B cell (primary cell): ENCODE results near the gene KRT75. TPM values are rescaled to one million over a fixed set of nuclear protein-coding genes. Genes with fewer than 3 reads are reported as not detected.

Experiments used
- ATAC-seq: fragments of 200-7000 bp; cut with Tn5 transposase; one replicate; pipeline ENCODE4 v1.10.0; 2021; ENCODE audit warnings: low read depth, mild to moderate bottlenecking, moderate number of reproducible peaks, moderate library complexity
- CTCF ChIA-PET: fragments of 350-600 bp; sonication (Branson Sonifier 250); formaldehyde crosslinking; loops from one replicate; lab custom pipeline; 2021; ENCODE audit warnings: antibody characterized with exemption, inconsistent platforms; lab: Charles Lee
- POLR2A ChIA-PET: fragments of 350-600 bp; sonication (Branson Sonifier 250); formaldehyde crosslinking; loops from one replicate; lab custom pipeline; 2021; ENCODE audit warnings: antibody characterized with exemption; lab: Charles Lee
- DNase-seq: peaks from one replicate; pipeline ENCODE4 v3.0.0; 2013
- H2AFZ ChIP-seq: 2 replicates; pipeline ENCODE4 v1.6.1; 2012; ENCODE audit warnings: mild to moderate bottlenecking, low read depth, low read length; ENCODE audit not compliant: insufficient read depth, poor library complexity, severe bottlenecking
- H3K27ac ChIP-seq, 2 donors: 1 replicate in 1 of 2; 2 replicates in 1 of 2; pipeline ENCODE4 v1.5.1; 2012 to 2013; ENCODE audit warnings: low read length in 2 of 2, mild to moderate bottlenecking in 2 of 2, moderate library complexity in 1 of 2
- H3K27me3 ChIP-seq, 4 experiments: fragments of 200-600 bp in 1 of 4; sonication (generic) in 1 of 4; replicated peaks in 1 of 4; 1 replicate in 2 of 4; 2 replicates in 2 of 4; pipeline versions ENCODE4 v1.6.1 to v1.7.0; 2013 to 2016; ENCODE audit warnings: low read length in 3 of 4, mild to moderate bottlenecking in 2 of 4, mixed read lengths in 1 of 4, moderate library complexity in 1 of 4; ENCODE audit not compliant: insufficient read depth in 4 of 4, control insufficient read depth in 3 of 4; ENCODE audit errors: control extremely low read depth in 1 of 4
- H3K36me3 ChIP-seq, 2 experiments: replicated peaks in 1 of 2; 1 replicate in 1 of 2; 2 replicates in 1 of 2; pipeline versions ENCODE4 v1.6.1 to v1.7.1; 2013; ENCODE audit warnings: low read length in 1 of 2; ENCODE audit not compliant: insufficient read depth in 2 of 2, control insufficient read depth in 1 of 2; ENCODE audit errors: control extremely low read depth in 1 of 2, extremely low read depth in 1 of 2
- H3K4me1 ChIP-seq, 2 donors: fragments of 200-600 bp in 1 of 2; sonication (generic) in 1 of 2; 1 replicate in 1 of 2; 2 replicates in 1 of 2; pipeline versions ENCODE4 v1.5.1 to v1.6.1; 2013 to 2017; ENCODE audit warnings: low read length in 2 of 2; ENCODE audit not compliant: control insufficient read depth in 2 of 2, insufficient read depth in 2 of 2
- H3K4me2 ChIP-seq: replicated peaks from 2 replicates; pipeline ENCODE3; 2012; ENCODE audit warnings: mild to moderate bottlenecking, low read depth, low read length; ENCODE audit not compliant: poor library complexity, severe bottlenecking
- H3K4me3 ChIP-seq, 5 experiments: fragments of 200-600 bp in 1 of 5; sonication (generic) in 1 of 5; 1 replicate in 3 of 5; 2 replicates in 2 of 5; pipeline versions ENCODE4 v1.5.1 to v1.7.0; 2011 to 2016; ENCODE audit warnings: low read length in 4 of 5, mild to moderate bottlenecking in 4 of 5, low read depth in 2 of 5, control low read depth in 1 of 5, moderate library complexity in 1 of 5; ENCODE audit not compliant: insufficient read depth in 1 of 5; ENCODE audit errors: control extremely low read depth in 1 of 5, extremely low read depth in 1 of 5
- H3K79me2 ChIP-seq: fragments of 200-600 bp; sonication (generic); one replicate; pipeline ENCODE4 v1.6.0; 2016; ENCODE audit warnings: low read length; ENCODE audit not compliant: control insufficient read depth, insufficient read depth
- H3K9ac ChIP-seq: fragments of 200-600 bp; sonication (generic); 2 replicates; pipeline ENCODE4 v1.6.1; 2017; ENCODE audit warnings: mild to moderate bottlenecking, low read length, moderate library complexity
- H3K9me3 ChIP-seq, 3 donors: one replicate each; pipeline versions ENCODE4 v1.6.1 to v1.7.1; 2013; ENCODE audit warnings: low read length in 2 of 3; ENCODE audit not compliant: control insufficient read depth in 2 of 3, insufficient read depth in 1 of 3; ENCODE audit errors: control extremely low read depth in 1 of 3
- H4K20me1 ChIP-seq: 2 replicates; pipeline ENCODE4 v1.6.0; 2012; ENCODE audit warnings: mild to moderate bottlenecking, low read length; ENCODE audit not compliant: insufficient read depth, control insufficient read depth, poor library complexity, severe bottlenecking
- H3K27ac Mint-ChIP-seq: one replicate; pipeline ENCODE4 v1.8.0; 2021; ENCODE audit warnings: mixed read lengths
- H3K27me3 Mint-ChIP-seq: one replicate; pipeline ENCODE4 v1.8.0; 2021; ENCODE audit warnings: mixed read lengths
- H3K4me1 Mint-ChIP-seq: one replicate; pipeline ENCODE4 v1.8.0; 2021; ENCODE audit warnings: mixed read lengths
- H3K4me3 Mint-ChIP-seq: one replicate; pipeline ENCODE4 v1.8.0; 2021; ENCODE audit warnings: mixed read lengths
- H3K9me3 Mint-ChIP-seq: one replicate; pipeline ENCODE4 v1.8.0; 2022; ENCODE audit warnings: mixed read lengths; ENCODE audit not compliant: insufficient read depth
- EZH2 ChIP-seq: IDR thresholded peaks from 2 replicates; pipeline ENCODE4 v1.6.1; 2012; ENCODE audit warnings: borderline replicate concordance, low read depth, mild to moderate bottlenecking, moderate library complexity, low read length; ENCODE audit not compliant: insufficient read depth, poor library complexity, severe bottlenecking
- WGBS: methylation state at CpG from one replicate; pipeline ENCODE4 v1.1.5; 2013; ENCODE audit warnings: missing lambda C conversion rate; ENCODE audit not compliant: insufficient coverage; 5-methylcytosine and 5-hydroxymethylcytosine counted together
- intact Hi-C: fragments of 100-400 bp; cut with micrococcal nuclease; formaldehyde crosslinking; loops from one replicate; pipeline ENCODE4 v1.10.0; 2022
- polyA plus RNA-seq: library from polyadenylated mRNA; depleted of rRNA; stranded (reverse); fragments of >200 nt; gene quantifications from 2 replicates; pipeline ENCODE4 v1.2.3, GENCODE V29; 2012
- total RNA-seq, 2 donors: library from RNA; stranded (reverse); fragments of 120-200 nt in 1 of 2; gene quantifications; 1 replicate in 1 of 2; 2 replicates in 1 of 2; pipeline versions ENCODE4 v1.2.3 to v1.2.4, GENCODE V29; 2013 to 2022
- TF ChIP-seq, protein P1 (sequence below): fragments of 200-600 bp; IDR thresholded peaks from one replicate; pipeline ENCODE4 v1.8.0; 2022; ENCODE audit warnings: antibody characterized with exemption, mild to moderate bottlenecking

KRT75 gene
- total and polyA plus RNA-seq, 2 donors (not counting 1 experiment from before 2014, with no cell fraction given) = not detected

- Mint-ChIP-seq H3K9me3 (no peaks in the 10 kb centered on the region), H3K4me1 (no peaks in the 10 kb centered on the region), H3K27ac (no peak overlapping the region), H3K4me3 (no peak overlapping the region), H3K27me3 (peaks cover 55% of the 10 kb centered on the region)
- Histone ChIP-seq H3K4me1 (no peaks in the 10 kb centered on the region), H4K20me1 (no peaks in the 10 kb centered on the region), H3K9ac (no peak overlapping the region), H3K27ac (no peak overlapping the region), H3K4me3 (no peak overlapping the region), H3K9me3 (no peaks in the 10 kb centered on the region), H3K4me2 (no peak overlapping the region), H3K36me3 (no peaks in the 10 kb centered on the region), H2AFZ (no peak overlapping the region), H3K27me3 (no peaks in the 10 kb centered on the region), H3K79me2 (no peaks in the 10 kb centered on the region)
- ATAC-seq (no peak), DNase-seq (no peak)
- no peak for TF ChIP-seq EZH2
- TF ChIP-seq, protein P1, sequence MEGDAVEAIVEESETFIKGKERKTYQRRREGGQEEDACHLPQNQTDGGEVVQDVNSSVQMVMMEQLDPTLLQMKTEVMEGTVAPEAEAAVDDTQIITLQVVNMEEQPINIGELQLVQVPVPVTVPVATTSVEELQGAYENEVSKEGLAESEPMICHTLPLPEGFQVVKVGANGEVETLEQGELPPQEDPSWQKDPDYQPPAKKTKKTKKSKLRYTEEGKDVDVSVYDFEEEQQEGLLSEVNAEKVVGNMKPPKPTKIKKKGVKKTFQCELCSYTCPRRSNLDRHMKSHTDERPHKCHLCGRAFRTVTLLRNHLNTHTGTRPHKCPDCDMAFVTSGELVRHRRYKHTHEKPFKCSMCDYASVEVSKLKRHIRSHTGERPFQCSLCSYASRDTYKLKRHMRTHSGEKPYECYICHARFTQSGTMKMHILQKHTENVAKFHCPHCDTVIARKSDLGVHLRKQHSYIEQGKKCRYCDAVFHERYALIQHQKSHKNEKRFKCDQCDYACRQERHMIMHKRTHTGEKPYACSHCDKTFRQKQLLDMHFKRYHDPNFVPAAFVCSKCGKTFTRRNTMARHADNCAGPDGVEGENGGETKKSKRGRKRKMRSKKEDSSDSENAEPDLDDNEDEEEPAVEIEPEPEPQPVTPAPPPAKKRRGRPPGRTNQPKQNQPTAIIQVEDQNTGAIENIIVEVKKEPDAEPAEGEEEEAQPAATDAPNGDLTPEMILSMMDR = no peak
- ChIA-PET CTCF (no interaction called here), POLR2A (no interaction called here)
- intact Hi-C loops = no loop called here
- 87% methylated on average over 2 of the region's 2 CpGs for WGBS
Observed at GRCh38 chr12:52417740-52418139, 16.4 kb downstream of the KRT75 start.

DNA sequence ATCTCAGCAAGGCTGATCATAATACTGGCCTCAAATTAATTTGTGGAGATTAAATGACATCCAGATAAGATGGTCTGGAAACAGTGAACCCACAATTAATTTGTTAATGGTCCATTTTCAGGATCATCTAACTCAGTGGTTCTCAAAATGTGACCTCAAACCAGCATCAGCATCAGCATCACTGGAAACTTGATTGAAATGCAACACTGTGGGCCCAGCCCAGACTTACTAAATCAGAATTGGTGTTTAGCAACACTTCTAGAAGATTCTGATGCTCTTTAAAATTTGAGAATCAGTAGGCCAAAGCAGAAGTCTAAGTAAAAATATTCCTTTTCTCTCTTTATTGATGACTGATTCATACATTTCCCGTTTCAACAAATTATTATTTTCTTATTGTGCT lies 17.4 kb downstream of the KRT75 start:
- Histone ChIP-seq H3K4me1 (no peaks in the 10 kb centered on the region), H2AFZ (no peak overlapping the region), H3K4me2 (no peak overlapping the region), H3K36me3 (no peaks in the 10 kb centered on the region), H3K9me3 (no peaks in the 10 kb centered on the region), H3K27me3 (no peaks in the 10 kb centered on the region), H3K4me3 (no peak overlapping the region), H3K9ac (no peak overlapping the region), H3K27ac (no peak overlapping the region), H4K20me1 (no peaks in the 10 kb centered on the region), H3K79me2 (no peaks in the 10 kb centered on the region)
- Mint-ChIP-seq H3K4me1 (no peaks in the 10 kb centered on the region), H3K9me3 (no peaks in the 10 kb centered on the region), H3K27me3 (peaks cover 52% of the 10 kb centered on the region), H3K27ac (no peak overlapping the region), H3K4me3 (no peak overlapping the region)
- ATAC-seq (no peak), DNase-seq (no peak)
- intact Hi-C loops = no loop called here
- WGBS = no CpG with 5 or more reads among the region's 1 CpG
- POLR2A ChIA-PET = no interaction called here
- CTCF ChIA-PET = no interaction called here
- TF ChIP-seq EZH2 = no peak
- TF ChIP-seq, protein P1 = no peak
